Osteocyte (in vitro differentiated cells): ENCODE measurements around the gene HFE. TPM values are rescaled to one million over a fixed set of nuclear protein-coding genes. Genes with fewer than 3 reads are reported as not detected.
"Not testable (repeated sequence)": the region's sequence is repeated elsewhere in the genome, so short reads cannot be mapped to it uniquely, and the experiment has no call there.

Source experiments
- DNase-seq: peaks from one replicate; pipeline ENCODE4 v3.0.0; 2021; ENCODE audit warnings: mixed read lengths; ENCODE audit not compliant: unreplicated experiment; ENCODE audit errors: extremely low spot score
- H3K27ac Mint-ChIP-seq: one replicate; pipeline ENCODE4 v1.8.0; 2021; ENCODE audit warnings: mild to moderate bottlenecking, mixed read lengths; ENCODE audit not compliant: unreplicated experiment
- H3K27me3 Mint-ChIP-seq: one replicate; pipeline ENCODE4 v1.8.0; 2021; ENCODE audit warnings: mixed read lengths; ENCODE audit not compliant: unreplicated experiment
- H3K36me3 Mint-ChIP-seq: one replicate; pipeline ENCODE4 v1.8.0; 2021; ENCODE audit warnings: mixed read lengths; ENCODE audit not compliant: unreplicated experiment
- H3K4me1 Mint-ChIP-seq: one replicate; pipeline ENCODE4 v1.8.0; 2021; ENCODE audit warnings: mixed read lengths; ENCODE audit not compliant: unreplicated experiment
- H3K4me3 Mint-ChIP-seq: one replicate; pipeline ENCODE4 v1.8.0; 2021; ENCODE audit warnings: mild to moderate bottlenecking, moderate library complexity, mixed read lengths; ENCODE audit not compliant: unreplicated experiment
- H3K9me3 Mint-ChIP-seq: one replicate; pipeline ENCODE4 v1.8.0; 2021; ENCODE audit warnings: mixed read lengths; ENCODE audit not compliant: unreplicated experiment
- CTCF ChIP-seq: fragments of 200-600 bp; sonication (generic); IDR thresholded peaks from 2 replicates; pipeline ENCODE4 v1.5.0; 2021; ENCODE audit warnings: antibody characterized with exemption, mild to moderate bottlenecking, moderate library complexity
- total RNA-seq: library from RNA; stranded (reverse); gene quantifications from 2 replicates; pipeline ENCODE4 v1.2.1, GENCODE V29; 2021

HFE gene
- total RNA-seq, 1 donor from 2014 or later = 6.2 TPM

GRCh38 chr6:26067367-26067766 lies 19.9 kb upstream of the HFE start:
- Mint-ChIP-seq H3K27ac (no peak overlapping the region), H3K4me1 (peaks cover 6% of the 10 kb centered on the region), H3K36me3 (no peaks in the 10 kb centered on the region), H3K9me3 (no peaks in the 10 kb centered on the region), H3K27me3 (peaks cover 8% of the 10 kb centered on the region), H3K4me3 (no peak overlapping the region)
- DNase-seq = no peak
- no peak for TF ChIP-seq CTCF

- no peaks in the 10 kb centered on the region for H3K9me3 Mint-ChIP-seq
- no peak overlapping the region for H3K4me3 Mint-ChIP-seq
- H3K36me3 Mint-ChIP-seq = no peaks in the 10 kb centered on the region
- peaks cover 6% of the 10 kb centered on the region for H3K27me3 Mint-ChIP-seq
- no peak for DNase-seq
- no peak for TF ChIP-seq CTCF
- peaks cover 6% of the 10 kb centered on the region for H3K4me1 Mint-ChIP-seq
- no peak overlapping the region for H3K27ac Mint-ChIP-seq
These were observed 19.2 kb upstream of the HFE start for GRCh38 chr6:26068036-26068435.

- Mint-ChIP-seq H3K27me3 (peaks cover 5% of the 10 kb centered on the region), H3K36me3 (no peaks in the 10 kb centered on the region), H3K27ac (no peak overlapping the region), H3K4me1 (peaks cover 1% of the 10 kb centered on the region), H3K4me3 (no peak overlapping the region), H3K9me3 (no peaks in the 10 kb centered on the region)
- TF ChIP-seq CTCF = no peak
- no peak for DNase-seq
These were observed 16.1 kb upstream of the HFE start for GRCh38 chr6:26071135-26071534.

GRCh38 chr6:26075063-26075717 lies 12.0 kb upstream of the HFE start:
- H3K27me3 Mint-ChIP-seq = peaks cover 2% of the 10 kb centered on the region
- H3K4me3 Mint-ChIP-seq = no peak overlapping the region
- no peaks in the 10 kb centered on the region for H3K36me3 Mint-ChIP-seq
- no peak for TF ChIP-seq CTCF
- H3K9me3 Mint-ChIP-seq = no peaks in the 10 kb centered on the region
- H3K4me1 Mint-ChIP-seq = no peaks in the 10 kb centered on the region
- no peak for DNase-seq
- H3K27ac Mint-ChIP-seq = no peak overlapping the region

- not testable (repeated sequence) for H3K27ac Mint-ChIP-seq, H3K4me3 Mint-ChIP-seq, H3K36me3 Mint-ChIP-seq, DNase-seq, H3K4me1 Mint-ChIP-seq, H3K27me3 Mint-ChIP-seq
- H3K9me3 Mint-ChIP-seq = peaks cover 14% of the 10 kb centered on the region
These were observed 9.2 kb upstream of the HFE start for GRCh38 chr6:26078066-26078465.

GRCh38 chr6:26081096-26081495 lies 6.1 kb upstream of the HFE start:
- DNase-seq, H3K4me1 Mint-ChIP-seq, H3K27ac Mint-ChIP-seq: not testable (repeated sequence)

More at GRCh38 chr6:26081096-26081495, 6.1 kb upstream of the HFE start:
- H3K27me3 Mint-ChIP-seq, H3K36me3 Mint-ChIP-seq, H3K4me3 Mint-ChIP-seq: not testable (repeated sequence)
- peaks cover 14% of the 10 kb centered on the region for H3K9me3 Mint-ChIP-seq
